HG03571 (cell line): ENCODE results near the gene FANCG.

Experiments
- ATAC-seq: cut with Tn5 transposase; IDR thresholded peaks from one replicate; pipeline ENCODE4 v1.9.1; 2021; ENCODE audit not compliant: unreplicated experiment

Gene FANCG

DNA sequence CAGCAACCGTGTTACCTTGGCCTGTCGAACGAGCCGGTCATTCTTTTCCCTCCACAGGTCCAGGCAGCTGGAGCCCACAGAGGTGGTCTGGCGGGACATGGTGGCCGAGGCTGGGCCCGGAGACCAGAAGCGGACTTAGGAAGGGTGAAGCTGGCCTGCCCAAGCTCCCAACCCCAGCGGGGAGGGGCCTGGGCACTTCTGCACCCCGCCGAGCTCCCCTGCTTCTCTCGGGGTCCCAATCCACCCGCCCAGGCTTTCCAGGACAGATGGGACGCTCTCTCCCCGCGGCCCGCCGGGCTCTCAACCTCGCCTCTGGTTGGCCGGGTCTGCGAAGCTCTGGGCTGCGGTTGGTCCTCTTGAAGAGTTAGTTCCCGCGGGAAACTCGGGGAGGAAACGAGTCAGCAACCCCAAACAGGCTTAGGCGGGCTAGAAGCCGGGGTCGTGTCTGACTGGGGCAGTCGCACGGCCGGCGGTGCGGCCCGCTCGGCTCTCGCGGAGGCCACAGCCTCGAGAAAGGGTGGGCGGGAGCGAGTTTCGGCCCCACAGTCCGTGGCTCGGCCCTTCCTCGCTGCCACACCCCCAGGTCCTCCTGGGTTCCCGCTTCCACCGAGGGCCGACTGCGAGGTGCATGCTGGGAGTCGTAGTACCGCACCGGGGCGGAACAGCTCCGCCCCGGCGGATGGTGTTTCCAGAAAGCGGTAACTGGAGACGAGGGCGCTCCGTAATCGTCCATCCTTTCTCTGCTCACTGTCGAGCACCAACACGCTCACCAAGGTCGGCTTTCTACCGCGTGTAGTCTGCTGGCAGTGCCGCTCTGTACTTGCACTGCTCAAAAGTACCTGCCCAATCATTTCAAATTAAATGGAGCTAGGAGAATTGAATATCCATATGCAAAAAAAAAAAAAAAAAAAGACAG, at the start of gene FANCG:
FANCG (minus strand) TSS at position 517 of the 916 bp plus-strand sequence; CDS start at position 99, 418 bp downstream.
- peak; percentile 86 for ATAC-seq

DNA sequence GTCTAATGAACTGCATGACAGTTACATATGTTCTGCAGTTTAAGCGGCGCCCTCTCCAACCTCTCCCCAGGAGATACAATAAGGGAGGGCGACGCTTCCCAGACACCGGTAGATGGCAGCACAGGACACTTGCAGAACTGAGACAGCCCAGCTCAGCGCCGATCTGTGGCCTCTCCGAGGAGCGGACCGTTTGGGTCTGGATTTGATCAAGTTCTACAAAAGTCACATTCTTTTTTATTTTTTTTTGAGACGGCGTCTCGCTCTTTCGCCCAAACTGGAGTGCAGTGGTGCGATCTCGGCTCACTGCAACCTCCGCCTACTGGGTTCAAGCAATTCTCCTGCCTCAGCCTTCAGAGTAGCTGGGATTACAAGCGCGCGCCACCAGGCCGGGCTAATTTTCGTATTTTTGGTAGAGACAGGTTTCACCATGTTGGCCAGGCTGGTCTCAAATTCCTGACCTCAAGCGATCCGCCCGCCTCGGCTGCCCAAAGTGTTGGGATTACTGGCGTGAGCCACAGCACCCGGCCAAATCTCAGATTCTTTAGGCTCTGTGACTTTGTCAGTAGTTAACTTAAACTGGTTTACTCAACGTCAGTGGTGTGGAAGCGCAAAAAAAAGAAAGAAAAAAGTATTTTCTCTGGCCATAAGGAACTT, 37.3 kb upstream of the FANCG start:
- ATAC-seq: peak; percentile 47

DNA sequence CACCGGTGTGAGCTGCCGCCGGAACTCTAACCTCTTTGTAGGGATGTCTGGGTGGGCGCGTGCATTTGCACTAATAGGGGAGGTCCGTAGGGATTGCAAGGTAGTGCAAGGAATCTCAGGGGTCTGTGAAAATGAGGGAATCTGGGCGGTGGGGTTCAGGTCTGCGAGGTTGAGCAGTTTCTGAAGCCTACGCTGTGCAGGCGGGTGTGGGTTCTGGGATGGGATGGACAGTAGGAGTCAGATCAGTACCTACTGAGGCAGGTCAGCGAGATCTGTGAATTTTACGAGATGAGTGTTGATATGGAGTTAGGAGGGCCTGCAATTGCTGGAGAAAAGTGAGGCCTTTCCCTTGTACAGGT, 36.8 kb upstream of the FANCG start:
- no peak for ATAC-seq

DNA sequence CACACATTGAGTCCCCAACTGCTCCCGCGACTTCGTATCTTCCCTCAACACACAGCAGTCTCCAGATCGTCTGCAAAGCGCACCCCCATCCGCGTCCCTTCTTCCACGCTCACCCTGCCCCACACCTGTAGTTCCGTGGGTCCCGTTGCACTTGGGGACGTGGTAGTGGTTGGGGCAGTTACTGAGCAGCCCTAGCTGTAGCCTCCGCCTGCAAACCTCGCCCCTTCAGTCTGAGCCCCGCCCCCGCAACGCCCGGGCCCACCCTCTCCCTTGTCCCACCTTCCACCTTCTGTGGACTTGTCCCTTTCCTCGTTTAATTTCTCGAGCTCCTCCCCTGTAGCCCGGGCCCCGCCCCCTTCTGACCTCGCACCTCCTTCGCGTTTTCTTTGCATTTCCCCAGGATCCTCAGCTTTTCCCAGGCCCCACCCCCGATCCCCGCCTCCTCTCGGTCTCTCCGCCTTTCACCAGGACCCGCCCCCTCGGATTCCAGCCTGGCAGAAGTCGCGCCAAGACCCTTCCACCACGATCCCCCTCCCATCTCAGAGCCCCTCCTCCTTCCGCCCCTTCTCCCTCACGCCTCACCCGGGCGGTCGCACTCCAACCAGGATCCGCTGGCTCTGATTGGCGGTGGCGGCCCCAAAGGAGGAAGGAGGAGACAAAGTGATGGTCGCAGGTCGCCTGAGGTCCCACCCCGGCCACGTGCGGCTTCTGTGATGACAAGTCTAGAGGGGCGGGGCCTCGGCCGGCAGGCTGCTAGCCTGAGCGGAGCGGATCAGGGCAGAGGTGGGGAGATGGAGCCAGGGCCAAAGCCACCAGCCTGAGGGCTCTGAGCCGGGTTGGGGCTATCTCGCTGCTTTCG, 36.2 kb upstream of the FANCG start, which contains the start of gene ATOSB:
ATOSB (minus strand) TSS at position 183 of the 859 bp plus-strand sequence. CDS start 7,588 bp downstream, outside the sequence.
- peak; percentile 50 for ATAC-seq

DNA sequence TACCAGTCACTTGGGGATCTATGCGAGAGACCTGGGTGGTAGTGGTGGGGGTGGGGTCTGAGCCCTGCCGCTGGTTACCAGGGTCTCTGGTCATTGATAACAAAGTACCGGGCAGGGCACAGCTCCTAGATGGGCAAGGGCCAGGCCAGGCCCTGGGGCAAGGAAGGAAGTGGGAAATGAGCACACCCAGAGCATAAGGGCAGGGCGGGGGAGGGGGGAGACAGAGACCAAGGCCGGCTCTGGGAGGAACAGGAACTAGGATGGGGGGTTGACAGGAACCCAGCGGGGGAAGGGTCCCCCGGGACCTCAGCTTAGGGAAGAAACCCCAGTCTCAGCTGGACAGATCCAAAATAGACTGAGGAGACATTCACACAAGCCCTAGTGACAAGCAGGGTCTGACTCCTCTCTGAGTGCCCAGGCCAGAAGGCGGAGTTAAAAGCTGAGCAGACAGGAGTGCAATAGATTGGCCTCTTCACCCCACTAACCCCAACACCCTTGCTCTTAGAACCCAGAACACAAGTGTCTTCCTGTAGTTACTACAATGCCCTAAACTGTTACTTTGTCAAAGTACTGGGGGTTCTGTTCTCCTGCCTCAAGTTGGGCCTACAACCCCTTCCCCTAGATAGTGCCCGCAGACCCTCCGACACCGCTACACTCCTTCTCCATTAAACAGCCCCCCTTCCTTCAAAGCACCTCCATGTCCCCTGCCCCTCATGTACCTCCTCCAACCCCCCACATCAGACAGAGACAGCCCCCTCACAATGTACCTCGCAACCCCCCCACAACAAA, 35.3 kb upstream of the FANCG start:
- no peak for ATAC-seq

DNA sequence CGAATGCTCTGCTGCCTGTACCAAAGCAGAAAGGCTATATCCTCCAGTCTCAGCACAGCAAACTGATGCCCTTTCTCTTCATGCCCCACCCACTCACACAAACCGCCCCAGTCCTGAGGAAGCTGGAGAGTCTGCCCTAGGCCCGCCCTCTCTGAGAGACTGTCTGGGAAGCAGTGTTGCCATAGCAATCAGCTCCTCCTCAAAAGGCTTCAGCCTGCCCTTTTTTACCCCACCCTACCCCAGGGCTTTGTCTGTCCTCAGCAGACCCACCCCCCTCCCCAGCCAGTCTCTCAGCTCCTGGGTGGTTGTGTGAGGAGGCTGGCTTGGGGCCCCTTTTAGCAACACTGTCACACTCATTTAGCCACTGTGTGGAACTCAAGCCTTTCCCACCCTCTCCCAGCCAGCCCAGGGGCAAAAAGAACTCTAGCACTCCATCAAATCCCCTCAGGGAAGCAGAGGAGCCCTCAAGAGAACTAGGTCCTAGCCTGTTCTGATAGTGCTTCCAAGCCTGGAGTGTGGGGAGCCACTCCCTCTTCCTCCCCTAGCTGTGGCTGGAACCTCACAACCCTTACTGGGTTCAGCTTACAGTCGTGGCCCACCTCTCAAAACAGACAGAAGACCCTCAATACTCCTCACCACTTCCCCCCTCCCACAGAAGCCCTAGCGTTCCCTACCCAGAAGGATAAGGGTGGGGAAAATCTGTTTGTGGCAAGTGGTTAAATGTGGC, 34.5 kb upstream of the FANCG start:
- no peak for ATAC-seq

DNA sequence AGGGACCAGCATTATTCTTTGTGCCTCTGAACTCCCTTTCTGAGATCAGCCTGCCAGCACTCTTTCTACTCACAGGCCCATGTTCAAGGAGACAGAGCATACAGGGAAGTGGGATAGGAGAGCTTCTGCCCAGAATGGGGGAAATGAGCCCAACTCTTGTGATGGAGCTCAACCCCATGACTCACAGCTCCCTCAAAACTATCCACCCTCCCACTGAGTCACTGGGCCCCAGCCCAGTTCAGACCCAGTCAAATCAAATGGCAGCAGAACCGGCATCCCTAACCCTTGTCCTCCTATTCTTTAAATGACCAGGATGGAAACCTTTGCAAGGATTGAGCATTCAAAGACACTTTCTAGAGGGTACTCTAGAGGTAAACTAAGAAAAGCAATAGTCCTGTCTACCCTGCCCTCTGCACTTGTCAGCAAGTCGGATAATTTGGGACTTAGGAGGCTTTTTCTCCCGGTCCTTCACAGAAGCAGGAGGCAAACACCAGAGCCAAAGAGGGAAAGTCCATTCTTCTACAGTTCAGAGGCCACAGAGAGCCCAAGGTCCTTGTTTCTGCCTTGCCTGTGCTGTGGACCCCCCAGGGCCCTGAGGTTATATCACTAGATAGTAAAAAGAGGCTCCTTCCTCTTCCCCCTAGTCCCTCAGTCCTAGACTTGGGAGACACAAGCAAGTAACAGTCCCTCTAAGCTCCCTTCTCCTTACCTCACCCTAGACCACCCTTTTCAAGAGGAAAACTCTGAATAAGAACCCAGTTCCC, 32.7 kb upstream of the FANCG start:
- ATAC-seq: no peak

DNA sequence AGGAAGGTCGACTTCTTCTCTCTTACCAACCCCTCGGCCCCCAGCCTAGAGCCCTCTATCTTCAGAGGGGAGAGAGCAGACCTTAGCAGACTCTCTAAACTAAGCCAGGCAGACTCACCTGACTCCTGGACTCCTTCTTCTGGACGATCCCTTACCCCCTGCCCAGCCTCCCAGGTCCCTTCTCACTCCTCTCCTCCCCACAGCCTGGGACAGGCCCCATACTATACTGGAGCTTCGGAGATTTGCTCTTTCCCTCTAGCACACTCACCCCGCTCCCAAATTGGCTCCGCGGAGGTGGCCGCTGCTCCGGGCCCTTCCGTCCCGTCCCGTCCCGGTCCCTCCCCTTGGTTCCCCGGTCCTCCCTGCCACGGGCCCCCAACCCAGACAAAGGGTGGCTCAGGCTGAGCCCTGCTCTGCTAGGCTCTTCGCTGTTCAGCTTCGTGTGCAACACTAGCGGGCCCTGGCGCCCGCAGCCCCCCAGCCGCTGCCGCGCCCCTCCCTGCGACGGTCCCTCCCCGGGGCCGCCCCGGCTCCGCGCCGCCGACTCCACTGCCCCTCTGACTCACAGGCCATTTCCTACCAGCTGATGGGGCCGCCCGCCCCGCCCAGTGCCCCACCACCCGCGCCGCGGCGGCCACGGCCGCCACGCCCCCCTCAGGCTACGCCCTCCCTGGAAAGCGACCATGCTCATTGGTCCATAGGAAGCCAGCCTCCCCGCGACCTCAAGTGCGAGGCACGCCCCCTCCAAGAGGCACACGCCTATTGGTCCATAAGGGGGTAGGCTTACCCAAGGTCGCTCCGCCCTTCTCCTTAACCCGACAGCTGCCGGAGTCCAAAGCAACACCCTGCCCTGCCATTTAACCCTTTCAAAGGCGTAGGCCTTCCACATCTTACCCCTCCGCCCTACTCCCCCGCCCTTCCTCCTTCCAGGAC, 31.5 kb upstream of the FANCG start:
- ATAC-seq: peak; percentile 62

DNA sequence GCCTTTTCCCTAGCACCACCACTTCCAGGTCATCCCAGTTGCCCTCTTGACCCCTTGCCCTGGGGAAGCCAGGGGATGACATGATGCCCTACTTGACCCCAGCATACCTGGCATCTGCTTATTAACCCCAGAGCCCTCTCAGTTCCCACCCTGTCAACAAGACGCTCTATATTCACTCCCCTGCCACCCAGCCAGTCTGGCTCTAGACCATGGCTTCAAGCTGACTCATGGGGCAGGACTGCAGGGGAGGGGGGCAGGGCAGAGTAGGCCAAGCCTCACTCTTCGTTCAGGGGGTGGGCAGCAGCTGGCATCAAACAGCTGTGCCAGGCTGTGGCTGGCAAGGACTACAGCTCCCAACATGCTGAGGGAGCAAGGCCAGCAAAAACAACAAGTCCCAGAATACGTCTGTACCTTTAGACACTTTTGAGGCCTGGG, 30.6 kb upstream of the FANCG start:
- ATAC-seq: no peak

DNA sequence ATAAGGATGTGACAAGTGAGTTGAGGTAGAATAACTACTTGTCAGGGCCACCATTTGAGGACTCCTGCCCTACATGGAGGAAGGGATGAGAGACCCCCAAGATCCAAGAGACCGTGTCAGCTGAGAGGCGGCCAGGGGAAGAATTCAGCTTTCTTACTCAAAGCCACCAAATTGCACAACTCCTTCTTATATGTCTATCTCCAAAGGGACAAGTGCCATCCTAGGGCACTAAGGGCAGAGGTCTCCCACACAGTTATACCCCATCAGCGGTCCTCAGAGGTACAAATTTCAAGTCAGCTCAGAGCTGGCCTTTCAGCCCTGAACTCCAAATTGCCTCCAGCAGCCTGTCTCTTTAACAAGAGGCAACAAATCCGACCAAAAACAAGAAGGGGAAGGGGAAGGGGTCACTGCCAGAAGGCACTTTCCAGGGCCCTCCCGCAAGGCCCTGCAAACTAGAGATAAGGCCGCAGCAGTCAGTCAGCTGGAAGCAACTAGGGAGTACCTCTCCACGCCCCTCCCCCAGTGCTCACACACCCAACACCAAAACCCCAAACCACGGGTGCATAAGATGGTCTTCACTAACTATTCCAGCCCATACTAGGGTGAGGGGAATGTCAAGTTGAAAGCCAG, 29.3 kb upstream of the FANCG start:
- ATAC-seq: no peak

DNA sequence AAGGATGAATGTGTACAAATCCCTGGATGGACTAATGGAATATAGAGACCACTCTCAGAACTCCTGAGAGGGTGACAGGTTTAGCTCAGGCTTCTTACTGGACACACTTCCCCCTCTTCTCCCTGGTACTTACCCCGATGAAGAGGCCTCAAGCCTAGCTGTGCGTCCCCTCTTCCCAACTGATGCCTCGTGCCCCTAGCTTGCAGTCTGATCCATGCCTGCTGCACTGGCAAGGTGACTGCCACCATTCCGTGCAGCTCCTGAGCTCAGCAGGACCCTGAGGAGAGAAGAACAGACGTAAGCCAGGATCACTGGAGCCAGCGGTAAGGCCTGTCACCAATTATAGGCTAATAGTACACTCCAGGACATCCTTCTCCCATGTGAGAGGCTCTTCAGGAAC, 28.7 kb upstream of the FANCG start:
- ATAC-seq: no peak

DNA sequence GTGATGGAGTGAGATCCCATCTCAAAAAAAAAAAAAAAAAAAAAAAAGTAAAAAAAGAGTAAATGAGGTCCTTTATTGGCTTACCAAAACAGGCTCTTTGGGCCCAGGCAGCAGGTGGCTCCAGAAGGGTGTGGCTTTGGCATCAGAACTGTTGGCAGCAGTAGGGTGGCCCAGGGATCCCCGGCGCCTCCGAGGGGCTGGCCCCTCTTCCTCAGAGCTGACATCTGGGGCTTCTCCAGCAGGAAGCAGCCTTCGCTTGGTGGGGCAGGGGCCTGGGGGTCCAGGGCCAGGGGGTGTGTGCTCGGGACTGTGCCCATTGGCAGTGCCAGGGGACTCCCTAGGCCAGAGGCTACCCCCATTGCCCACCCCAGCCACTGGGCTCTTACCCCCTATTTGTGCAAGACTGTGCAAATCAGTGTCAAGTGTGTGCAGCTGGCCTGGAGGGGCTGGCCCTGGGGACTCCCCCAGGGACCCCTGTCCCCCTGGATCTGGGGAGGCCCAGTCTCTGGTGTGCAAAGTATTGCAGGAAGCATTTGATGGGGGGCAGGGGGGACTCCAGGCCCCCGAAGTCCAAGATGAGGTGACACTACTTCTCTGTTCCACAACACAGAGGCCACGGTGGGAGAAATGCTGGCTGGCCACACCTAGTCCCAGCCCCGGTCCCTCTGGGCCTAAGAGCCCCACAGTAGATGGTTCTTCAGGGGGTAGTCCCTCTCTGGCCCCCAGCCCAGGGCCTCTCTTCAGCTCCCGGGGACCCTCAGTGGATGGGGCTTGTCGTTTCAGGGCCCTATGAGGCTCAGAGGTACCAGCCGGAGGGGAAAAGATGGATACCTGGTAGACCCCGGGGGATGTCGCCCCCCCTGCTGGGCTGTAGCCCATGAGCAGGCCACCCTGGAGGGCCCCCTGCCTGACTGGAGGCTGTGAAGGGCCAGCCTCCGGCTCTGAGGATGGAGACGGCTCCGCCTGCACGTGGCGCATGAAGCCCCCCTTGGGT, 27.9 kb upstream of the FANCG start:
- no peak for ATAC-seq

DNA sequence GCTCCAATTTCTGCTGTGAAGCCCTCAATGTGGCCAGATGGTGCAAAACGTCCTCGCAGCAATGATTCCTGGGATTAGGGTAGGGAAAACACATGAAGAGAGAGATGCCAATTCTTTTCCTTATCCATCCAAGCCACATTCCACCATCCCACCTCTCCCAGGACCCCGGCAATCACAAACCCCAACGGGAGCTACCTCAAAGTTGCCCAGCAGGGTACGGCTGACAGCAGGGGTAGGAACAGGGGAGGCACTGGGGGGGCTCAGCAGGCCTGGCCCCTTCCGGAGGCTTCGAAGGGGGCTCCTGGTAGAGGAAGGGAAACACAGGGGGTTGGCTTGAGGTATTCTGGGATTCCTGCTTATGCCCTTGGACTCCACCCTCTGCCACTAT, 26.6 kb upstream of the FANCG start:
- no peak for ATAC-seq

DNA sequence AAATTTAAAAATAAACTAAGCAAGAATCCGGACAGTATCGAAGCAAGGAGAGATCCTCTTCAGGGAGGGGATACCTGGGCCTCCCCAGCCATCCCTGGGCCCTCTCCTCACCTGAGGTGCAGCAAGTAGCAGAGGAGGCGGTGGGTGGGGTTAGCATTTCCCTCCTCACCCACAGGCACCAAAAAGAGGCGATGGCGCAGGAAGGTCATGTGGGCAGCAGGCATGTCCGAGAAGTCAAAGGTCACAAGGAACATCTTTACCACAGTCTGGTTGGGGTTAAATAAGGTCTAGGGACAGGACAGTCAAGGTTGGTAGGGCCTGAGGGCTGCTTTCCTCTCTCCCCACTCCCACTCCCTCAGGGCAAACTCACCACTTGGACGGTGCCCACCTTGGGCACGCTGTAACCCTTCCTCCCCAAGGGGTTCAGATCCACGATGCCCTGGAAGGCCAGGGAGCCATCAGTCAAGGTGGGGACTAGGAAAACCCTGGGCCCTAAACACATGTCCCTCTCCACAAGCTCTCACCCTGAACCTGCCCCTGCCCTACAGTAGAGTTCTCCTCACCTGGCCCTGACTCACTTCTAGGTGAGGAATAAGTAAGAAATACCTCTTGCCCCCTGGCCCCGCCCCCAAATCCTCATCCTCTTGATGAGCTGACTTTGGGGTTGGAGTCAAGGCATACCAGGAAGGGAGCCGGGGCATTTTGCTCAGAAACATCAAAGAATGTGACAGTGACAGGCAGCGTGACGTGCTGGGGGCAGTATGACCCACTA, 26.0 kb upstream of the FANCG start:
- no peak for ATAC-seq

DNA sequence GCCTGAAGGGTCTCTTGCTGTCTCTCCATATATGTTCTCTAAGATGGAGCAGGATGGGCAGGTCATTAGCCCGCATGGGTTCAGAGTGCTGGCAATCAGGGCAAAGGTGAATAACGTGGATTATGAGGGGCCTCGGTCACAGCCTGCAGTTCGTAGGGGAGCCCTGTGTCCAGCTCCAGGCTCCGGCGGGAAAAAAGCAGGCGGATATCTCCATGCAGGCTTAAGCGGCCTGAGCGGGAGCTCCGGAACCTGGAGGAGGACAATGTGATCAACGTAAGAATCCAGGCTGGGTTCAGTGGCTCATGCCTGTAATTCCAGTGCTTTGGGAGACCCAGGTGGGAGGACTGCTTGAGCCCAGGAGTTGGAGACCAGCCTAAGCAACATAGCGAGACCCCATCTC, 25.4 kb upstream of the FANCG start:
- no peak for ATAC-seq

DNA sequence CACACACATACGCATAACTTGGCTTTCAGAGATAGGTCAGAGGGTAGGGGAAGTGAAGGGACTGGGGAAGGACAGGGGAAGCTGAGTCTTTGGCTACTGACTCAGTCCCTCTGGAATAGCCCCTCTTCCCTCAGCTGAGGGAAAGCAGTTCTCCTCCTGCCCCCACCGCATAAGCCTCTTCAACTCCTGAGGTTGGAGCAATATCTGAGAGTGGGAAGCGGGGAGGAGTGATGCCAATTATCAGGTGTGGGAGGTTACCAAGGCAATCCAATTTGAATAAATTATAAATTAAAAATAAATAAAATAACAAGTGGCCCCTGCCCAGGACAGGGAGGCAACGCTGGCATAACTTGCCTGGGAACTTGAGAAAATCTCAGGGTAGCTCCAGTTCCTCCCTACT, 24.8 kb upstream of the FANCG start:
- ATAC-seq: no peak
